GM19035 (cell line): ENCODE data around the gene BORCS6.
"Not testable (repeated sequence)": the region's sequence is repeated elsewhere in the genome, so short reads cannot be mapped to it uniquely, and the experiment has no call there.

Experiments
- ATAC-seq: cut with Tn5 transposase; IDR thresholded peaks from one replicate; pipeline ENCODE4 v1.9.1; 2021; ENCODE audit not compliant: unreplicated experiment

BORCS6 gene

DNA sequence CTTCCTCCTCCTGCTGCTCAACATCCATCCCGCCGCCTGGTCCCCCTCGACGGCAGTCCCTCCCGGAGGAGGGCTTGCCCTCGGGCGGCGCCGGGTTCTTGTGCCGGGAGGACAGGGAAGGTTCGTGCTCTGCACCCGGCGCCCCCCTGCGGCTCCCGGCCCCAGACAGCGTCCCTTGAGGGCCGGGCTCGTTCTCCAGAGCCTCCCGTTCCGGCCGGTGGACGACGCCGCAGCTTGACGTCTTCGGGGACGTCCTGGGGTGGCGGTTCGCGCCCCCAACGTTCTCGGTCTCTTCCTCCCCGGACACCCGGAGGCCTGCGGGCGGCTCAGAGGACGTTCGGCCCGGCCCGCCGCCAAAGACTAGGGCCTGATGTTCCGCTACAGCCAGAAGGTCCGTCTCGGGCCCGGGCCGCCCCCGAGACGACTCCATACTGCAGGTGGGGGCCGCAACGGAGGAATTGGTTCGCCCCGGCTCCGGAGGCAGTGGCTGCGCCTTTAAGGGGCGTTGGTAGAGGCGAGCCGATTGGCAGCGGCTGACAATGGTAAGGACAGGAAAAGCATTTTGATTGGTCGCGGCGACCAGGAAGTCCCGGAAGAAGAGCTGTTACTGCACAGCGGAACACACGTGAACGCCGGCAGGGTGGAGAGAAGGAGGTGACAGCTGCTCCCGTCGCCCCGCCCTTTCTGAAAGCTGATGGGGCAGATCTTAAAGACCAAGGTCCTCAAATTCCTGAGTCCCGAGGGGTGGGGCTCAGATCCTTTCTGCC is at the start of gene BORCS6:
Gene BORCS6 (minus strand): TSS at position 470 of the 767 bp plus-strand sequence. CDS start 40 bp downstream, at position 430.
- peak; percentile 53 for ATAC-seq

DNA sequence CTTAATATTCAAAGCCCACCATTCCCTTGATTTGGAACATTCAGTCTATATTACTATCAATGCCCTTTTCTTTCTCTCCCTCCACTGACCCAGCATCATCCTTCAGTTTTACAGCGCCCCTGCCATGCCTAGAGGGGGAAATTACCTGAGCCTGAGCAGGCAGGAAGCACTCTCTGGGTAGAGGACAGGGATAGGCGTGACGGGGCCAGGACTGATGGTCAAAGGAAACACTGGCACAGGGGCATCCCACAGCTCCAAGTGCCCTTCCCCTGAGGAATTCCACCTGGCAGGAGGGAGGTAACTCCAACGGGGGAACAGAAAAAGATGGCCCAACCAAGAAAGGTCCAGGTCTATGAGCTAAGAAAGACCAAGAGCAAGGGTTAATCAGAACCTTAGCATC is 47.9 kb upstream of the BORCS6 start:
- ATAC-seq: no peak

DNA sequence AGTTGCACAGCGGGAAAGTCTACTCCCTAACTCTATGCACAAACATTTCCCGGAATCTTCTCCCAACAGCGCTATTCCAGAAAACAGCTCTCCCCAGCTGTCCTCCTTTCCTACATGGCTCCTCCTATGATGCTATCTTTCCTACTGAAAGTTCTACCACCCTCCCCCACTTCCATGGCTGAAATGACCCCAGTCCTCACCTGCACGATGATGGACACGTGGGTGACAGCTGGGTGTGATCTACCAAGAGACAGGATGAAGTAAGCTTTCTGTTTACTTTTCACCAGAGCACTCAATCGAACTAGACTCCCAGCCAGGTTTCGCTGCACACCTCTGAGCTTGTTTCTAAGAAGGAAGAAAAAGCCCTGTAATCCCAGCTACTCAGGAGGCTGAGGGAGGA is 47.2 kb upstream of the BORCS6 start:
- no peak for ATAC-seq

- ATAC-seq: no peak
Measured at GRCh38 chr17:8235676-8236075, 45.7 kb upstream of the BORCS6 start.

GRCh38 chr17:8234361-8235270 is 44.6 kb upstream of the BORCS6 start:
- ATAC-seq: no peak

DNA sequence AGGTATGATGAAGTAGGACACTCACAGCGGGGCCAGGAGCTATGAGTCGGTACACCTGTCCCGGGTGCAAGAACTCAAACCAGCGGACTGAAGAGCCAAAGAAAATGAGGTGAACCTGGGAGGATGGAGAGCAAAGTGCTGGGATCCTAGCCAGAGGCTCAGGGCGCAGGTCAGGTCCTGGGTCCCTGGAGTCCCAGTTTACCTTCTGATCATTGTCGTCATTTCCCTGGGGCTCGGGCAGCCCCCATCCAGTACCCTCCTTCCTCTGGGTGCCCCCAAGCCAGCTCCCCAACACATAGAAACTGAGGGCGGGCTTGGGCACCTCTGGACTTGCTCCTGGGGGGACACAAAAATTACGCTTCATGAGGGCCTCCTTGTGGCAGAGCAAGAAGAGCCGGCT is 41.7 kb upstream of the BORCS6 start:
- no peak for ATAC-seq

DNA sequence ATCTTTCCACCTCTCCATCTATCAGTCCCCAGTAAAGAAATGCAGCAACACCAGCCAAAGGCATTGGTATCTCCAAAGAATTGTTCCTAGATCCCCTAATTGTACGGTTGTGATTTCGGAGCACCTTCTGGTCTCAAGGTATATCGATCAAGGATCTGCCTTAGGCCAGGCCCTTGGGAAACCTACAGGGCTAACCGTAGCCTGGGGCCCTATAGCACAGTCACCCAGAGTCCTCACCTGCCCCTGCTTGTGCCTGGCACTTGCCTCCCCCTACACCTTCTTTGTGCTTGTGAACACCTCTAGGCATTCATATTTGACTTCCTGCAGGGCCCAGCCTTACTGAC is 37.2 kb upstream of the BORCS6 start:
- ATAC-seq: no peak

- no peak for ATAC-seq
Measured at GRCh38 chr17:8226536-8227237, 36.7 kb upstream of the BORCS6 start.

DNA sequence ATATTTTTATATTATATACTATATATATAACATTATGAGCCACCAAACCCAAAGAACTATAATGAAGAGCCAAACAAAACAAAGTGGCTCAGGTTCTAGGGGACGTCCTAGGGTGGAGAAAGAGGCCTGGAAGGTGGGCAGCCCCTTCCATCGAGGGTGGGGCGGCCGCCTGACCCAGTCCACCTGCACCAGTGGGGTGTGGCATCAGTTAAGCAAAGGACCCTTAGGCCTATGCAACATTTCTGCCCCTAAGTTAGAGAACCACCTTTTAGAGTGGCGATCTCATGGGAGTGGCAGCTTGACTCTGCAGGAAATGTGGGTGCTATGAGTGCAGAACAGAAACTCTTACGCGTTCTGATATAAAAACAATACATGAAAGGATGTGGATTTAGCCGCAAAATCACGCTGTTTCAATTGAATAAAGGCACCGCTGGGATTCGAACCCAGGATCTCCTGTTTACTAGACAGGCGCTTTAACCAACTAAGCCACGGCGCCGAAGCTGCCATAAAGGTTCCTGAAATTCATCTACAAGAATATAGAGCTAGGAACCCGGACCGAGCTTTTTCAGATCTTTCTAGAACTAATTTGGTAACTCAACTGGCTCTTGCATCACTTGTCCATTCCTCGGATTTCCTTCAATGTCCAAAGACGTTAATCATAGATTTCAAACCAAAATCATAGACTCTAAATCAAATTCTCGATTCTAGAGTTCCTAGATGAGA is 36.0 kb upstream of the BORCS6 start:
- ATAC-seq: no peak

- ATAC-seq: no peak
Measured at GRCh38 chr17:8224891-8225812, 35.2 kb upstream of the BORCS6 start.

- no peak for ATAC-seq
Measured at GRCh38 chr17:8223356-8224126, 33.6 kb upstream of the BORCS6 start.

DNA sequence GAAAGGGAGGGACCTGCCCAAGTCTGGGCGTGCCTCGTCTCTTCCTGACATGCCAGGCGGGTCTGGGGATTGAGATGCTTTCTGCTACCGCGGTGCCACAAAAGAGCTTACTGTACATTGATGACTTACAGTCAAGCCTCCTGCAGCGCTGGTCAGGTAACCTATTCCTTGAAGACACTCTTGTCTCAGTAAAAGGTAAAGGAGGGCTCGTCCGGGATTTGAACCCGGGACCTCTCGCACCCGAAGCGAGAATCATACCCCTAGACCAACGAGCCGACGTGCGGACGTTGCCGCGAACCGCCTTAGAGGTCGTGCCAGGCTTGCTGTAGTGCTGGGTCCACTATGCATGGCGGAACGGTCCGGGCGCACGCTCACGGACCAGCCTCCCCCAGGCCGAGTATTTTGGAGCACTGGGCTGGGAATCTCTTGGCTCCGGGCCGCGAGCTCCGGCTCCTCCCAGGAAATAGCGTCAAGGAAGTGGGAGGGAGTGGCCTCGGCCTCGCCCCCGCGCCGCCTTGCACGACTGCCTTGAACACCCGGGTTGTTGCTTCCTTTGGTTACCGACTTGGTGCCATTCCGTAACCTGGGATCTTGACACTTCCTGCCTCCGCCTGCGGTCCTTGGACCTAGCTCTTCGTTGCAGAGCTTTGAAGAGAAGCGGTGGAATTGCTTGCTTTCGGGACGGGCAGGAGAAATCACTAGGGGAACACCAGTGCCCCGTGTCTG is 32.8 kb upstream of the BORCS6 start:
- peak; percentile 44 for ATAC-seq

GRCh38 chr17:8222380-8222629 is 32.3 kb upstream of the BORCS6 start:
- ATAC-seq: peak; percentile 31

GRCh38 chr17:8221663-8222379 is 31.8 kb upstream of the BORCS6 start:
- peak; percentile 52 for ATAC-seq

DNA sequence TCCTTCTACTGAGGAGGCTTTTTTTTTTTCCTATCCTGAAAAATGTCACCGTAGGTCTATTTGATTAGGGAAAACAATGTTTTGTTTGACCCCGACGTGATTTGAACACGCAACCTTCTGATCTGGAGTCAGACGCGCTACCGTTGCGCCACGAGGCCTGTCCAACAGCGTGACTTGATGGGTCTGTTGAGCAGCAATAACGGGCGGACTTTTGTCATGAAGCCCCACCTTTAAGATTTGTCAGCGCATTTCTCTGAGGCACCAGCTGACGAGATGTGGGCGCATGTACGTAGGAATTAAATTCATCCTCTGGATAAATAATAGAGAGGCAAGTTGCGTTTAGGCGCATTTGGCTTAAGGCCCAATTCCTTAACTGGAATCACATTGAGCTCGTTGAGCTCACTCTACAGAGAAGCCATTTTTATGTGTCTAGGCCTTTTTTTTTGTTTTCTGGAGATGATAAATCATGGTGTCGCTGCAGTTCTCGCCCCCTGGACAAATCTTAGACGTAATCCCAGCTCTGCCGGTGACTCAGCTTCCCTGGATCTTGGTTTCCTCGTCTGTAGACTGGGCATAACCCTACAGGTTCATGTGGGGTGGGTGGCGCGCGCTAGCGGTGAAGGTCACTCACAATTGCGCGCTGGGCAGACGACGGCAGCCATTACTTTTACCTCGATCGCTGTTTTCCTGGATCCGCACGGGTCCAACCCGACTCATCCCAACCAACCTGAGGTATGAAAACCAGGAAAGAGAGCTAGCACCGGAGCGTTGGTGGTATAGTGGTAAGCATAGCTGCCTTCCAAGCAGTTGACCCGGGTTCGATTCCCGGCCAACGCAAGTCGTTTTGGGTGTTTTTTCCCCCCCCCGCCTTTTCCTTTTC is 31.0 kb upstream of the BORCS6 start:
- ATAC-seq: no peak

DNA sequence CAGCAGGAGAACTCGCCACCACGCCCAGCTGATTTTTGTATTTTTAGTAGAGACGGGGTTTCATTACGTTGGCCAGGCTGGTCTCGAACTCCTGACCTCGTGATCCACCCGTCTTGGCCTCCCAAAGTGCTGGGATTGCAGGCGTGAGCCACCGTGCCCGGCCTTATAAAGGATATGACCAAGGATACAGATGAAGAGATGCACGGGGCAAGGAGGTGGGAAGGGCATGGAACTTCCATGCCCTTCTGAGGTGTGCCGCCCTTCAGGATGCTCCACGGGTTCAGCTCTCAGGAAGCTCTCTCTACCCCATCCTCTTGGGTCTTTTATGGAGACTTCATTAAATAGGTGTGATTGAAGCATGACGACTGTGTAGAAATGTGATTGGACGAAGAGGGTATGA is 24.0 kb upstream of the BORCS6 start:
- not testable (repeated sequence) for ATAC-seq
